ENCODE data around the gene PDP2.

DNA sequence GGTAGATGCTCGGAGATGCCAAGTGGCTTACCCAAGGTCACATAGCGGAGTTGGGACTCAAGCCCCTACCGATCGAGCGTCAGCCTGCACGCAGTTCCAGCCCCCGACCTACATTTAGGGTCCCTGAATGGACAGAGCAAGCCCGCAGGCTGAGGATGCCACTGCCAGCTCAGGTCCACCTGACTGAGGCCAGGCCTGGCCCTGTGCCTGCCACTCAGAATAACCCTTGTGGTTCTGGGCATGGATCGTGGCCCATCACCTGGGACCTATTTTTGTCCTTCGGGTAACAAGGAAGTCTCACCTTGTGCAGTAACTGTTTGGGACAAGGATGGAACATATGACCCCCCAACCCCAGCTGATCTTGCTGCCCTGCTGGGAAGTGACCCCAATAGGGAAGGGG is 21.3 kb downstream of the PDP2 start:
- TF ChIP-seq, protein P1, sequence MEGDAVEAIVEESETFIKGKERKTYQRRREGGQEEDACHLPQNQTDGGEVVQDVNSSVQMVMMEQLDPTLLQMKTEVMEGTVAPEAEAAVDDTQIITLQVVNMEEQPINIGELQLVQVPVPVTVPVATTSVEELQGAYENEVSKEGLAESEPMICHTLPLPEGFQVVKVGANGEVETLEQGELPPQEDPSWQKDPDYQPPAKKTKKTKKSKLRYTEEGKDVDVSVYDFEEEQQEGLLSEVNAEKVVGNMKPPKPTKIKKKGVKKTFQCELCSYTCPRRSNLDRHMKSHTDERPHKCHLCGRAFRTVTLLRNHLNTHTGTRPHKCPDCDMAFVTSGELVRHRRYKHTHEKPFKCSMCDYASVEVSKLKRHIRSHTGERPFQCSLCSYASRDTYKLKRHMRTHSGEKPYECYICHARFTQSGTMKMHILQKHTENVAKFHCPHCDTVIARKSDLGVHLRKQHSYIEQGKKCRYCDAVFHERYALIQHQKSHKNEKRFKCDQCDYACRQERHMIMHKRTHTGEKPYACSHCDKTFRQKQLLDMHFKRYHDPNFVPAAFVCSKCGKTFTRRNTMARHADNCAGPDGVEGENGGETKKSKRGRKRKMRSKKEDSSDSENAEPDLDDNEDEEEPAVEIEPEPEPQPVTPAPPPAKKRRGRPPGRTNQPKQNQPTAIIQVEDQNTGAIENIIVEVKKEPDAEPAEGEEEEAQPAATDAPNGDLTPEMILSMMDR (conservative IDR thresholded peaks at IDR 0.05; ENCODE audit: low read depth, low read length), result no peak
- TF ChIP-seq BHLHE40 (IDR thresholded peaks at IDR 0.05; ENCODE audit: low read depth, low read length), result no peak
- no peak for TF ChIP-seq RFX5 (IDR thresholded peaks at IDR 0.05; ENCODE audit: low read depth, low read length)
- no peak for TF ChIP-seq POLR2A (IDR thresholded peaks at IDR 0.05; ENCODE audit: low read depth, low read length)
- TF ChIP-seq MAZ (IDR thresholded peaks at IDR 0.05; ENCODE audit: borderline replicate concordance, low read depth, low read length), result no peak
- no peak for TF ChIP-seq MAFK (IDR thresholded peaks at IDR 0.05; ENCODE audit: low read depth, low read length)
